Measurements from ENCODE around the gene GPATCH11. TPM values are rescaled to one million over a fixed set of nuclear protein-coding genes. Genes with fewer than 3 reads are reported as not detected.

GPATCH11 gene
- total RNA-seq, 4 donors from 2014 or later: 30.3 to 61.4 (median 43.8) TPM

- TF ChIP-seq, protein P1, sequence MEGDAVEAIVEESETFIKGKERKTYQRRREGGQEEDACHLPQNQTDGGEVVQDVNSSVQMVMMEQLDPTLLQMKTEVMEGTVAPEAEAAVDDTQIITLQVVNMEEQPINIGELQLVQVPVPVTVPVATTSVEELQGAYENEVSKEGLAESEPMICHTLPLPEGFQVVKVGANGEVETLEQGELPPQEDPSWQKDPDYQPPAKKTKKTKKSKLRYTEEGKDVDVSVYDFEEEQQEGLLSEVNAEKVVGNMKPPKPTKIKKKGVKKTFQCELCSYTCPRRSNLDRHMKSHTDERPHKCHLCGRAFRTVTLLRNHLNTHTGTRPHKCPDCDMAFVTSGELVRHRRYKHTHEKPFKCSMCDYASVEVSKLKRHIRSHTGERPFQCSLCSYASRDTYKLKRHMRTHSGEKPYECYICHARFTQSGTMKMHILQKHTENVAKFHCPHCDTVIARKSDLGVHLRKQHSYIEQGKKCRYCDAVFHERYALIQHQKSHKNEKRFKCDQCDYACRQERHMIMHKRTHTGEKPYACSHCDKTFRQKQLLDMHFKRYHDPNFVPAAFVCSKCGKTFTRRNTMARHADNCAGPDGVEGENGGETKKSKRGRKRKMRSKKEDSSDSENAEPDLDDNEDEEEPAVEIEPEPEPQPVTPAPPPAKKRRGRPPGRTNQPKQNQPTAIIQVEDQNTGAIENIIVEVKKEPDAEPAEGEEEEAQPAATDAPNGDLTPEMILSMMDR (IDR thresholded peaks at IDR 0.05; ENCODE audit: low read depth): no peak
These were observed 41.1 kb downstream of the GPATCH11 start for GRCh38 chr2:37125416-37125815.

GRCh38 chr2:37132914-37133313, 48.6 kb downstream of the GPATCH11 start:
- TF ChIP-seq, protein P1 (IDR thresholded peaks at IDR 0.05; ENCODE audit: low read depth): no peak

GRCh38 chr2:37142546-37142945, 58.2 kb downstream of the GPATCH11 start:
- TF ChIP-seq, protein P1 (IDR thresholded peaks at IDR 0.05; ENCODE audit: low read depth): no peak

DNA sequence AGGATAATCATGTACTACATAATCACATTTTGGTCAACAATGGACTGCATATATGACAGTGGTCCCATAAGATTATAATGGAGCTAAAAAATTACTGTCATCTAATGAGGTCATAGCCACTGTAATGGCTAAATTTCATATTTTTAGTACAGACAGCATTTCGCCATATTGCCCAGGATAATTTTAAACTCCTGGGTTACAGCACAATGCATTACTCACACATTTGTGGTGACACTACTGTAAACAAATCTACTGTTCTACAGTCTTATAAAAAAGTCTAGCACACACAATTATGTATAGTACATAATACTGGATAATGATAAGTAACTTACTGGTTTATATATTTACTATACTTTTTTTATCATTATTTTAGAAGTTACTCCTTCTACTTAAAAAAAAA, 59.7 kb downstream of the GPATCH11 start:
- TF ChIP-seq, protein P1 (IDR thresholded peaks at IDR 0.05; ENCODE audit: low read depth): no peak

DNA sequence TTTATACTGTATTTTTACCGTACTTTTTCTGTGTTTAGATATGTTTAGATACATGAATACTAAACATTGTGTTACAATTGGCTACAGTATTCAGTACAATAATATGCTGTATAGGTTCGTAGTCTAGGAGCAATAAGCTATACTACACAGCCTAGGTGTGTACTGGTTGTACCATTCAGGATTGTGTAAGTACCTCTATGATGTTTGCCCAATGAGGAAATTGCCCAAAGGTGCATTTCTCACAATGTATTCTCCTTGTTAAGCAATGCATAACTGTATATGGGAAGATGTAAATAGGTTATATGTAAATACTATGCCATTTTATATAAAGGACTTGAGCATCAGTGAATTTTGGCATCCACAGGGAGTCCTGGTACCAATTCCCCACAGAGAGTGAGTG, 61.7 kb downstream of the GPATCH11 start:
- TF ChIP-seq, protein P1 (IDR thresholded peaks at IDR 0.05; ENCODE audit: low read depth): no peak

- TF ChIP-seq, protein P1 (IDR thresholded peaks at IDR 0.05; ENCODE audit: low read depth): no peak
These were observed 64.0 kb downstream of the GPATCH11 start for GRCh38 chr2:37148325-37148724.

Other genes starting within 250 kb of the GPATCH11 start
- 10 to 100 TPM; 21.3 to 34.9 (median 27.9) TPM for gene STRN, start 118.0 kb upstream of the GPATCH11 start, total RNA-seq
- 10 to 100 TPM; 32.8 to 54.2 (median 45.6) TPM for gene HEATR5B, start 146 bp upstream of the GPATCH11 start, total RNA-seq
- 10 to 100 TPM; 24.2 to 30.2 (median 27.5) TPM for gene EIF2AK2, start 72.5 kb downstream of the GPATCH11 start, total RNA-seq
- not detected for gene SULT6B1, start 104.2 kb downstream of the GPATCH11 start, total RNA-seq
- gene CEBPZOS, start 112.0 kb downstream of the GPATCH11 start, total RNA-seq: 10 to 100 TPM; 20.0 to 22.8 (median 21.4) TPM
- gene CEBPZ, start 147.1 kb downstream of the GPATCH11 start, total RNA-seq: 10 to 100 TPM; 29.3 to 67.8 (median 39.7) TPM
- gene NDUFAF7, start 147.1 kb downstream of the GPATCH11 start, total RNA-seq: 10 to 100 TPM; 14.5 to 22.9 (median 18.5) TPM
- gene PRKD3, start 240.3 kb downstream of the GPATCH11 start, total RNA-seq: 10 to 100 TPM; 40.6 to 56.7 (median 43.6) TPM

All from subcutaneous adipose tissue (tissue), 4 donors.